DND-41 (cell line): Measurements from ENCODE around the gene PRKAR1B.

Experiments used
- ATAC-seq: fragments of 200-7000 bp; cut with Tn5 transposase; 3 replicates; pipeline ENCODE4 v1.9.1; 2021; ENCODE audit warnings: low read depth; ENCODE audit not compliant: insufficient read depth
- DNase-seq: peaks from one replicate; pipeline ENCODE4 v3.0.0-alpha.2; 2020
- H2AFZ ChIP-seq: 2 replicates; pipeline ENCODE4 v1.6.0; 2012; ENCODE audit warnings: low read depth, low read length
- H3K27ac ChIP-seq: 2 replicates; pipeline ENCODE4 v1.5.1; 2012; ENCODE audit warnings: low read length, inconsistent platforms
- H3K27me3 ChIP-seq: fragments of 200-600 bp; sonication (generic); 2 replicates; pipeline ENCODE4 v1.6.0; 2012; ENCODE audit warnings: low read length, mild to moderate bottlenecking, inconsistent platforms; ENCODE audit not compliant: insufficient read depth, poor library complexity
- H3K36me3 ChIP-seq: 2 replicates; pipeline ENCODE4 v1.5.1; 2012; ENCODE audit warnings: low read length, inconsistent platforms; ENCODE audit not compliant: insufficient read depth
- H3K4me1 ChIP-seq: 2 replicates; pipeline ENCODE4 v1.5.1; 2012; ENCODE audit warnings: mild to moderate bottlenecking, low read length; ENCODE audit not compliant: insufficient read depth
- H3K4me2 ChIP-seq: 2 replicates; pipeline ENCODE4 v1.6.0; 2012; ENCODE audit warnings: mild to moderate bottlenecking, moderate library complexity, low read length, inconsistent platforms; ENCODE audit not compliant: insufficient read depth
- H3K4me3 ChIP-seq, 2 experiments: fragments of 200-600 bp in 1 of 2; shearing (Covaris generic) in 1 of 2; 2 replicates each; pipeline ENCODE4 v1.5.1; 2012 to 2016; ENCODE audit warnings: inconsistent platforms in 2 of 2, low read length in 2 of 2, mild to moderate bottlenecking in 2 of 2, low read depth in 1 of 2, moderate library complexity in 1 of 2
- H3K79me2 ChIP-seq: 2 replicates; pipeline ENCODE4 v1.6.0; 2012; ENCODE audit warnings: low read length, inconsistent platforms; ENCODE audit not compliant: insufficient read depth
- H3K9ac ChIP-seq: 2 replicates; pipeline ENCODE4 v1.6.0; 2012; ENCODE audit warnings: low read depth, mild to moderate bottlenecking, inconsistent platforms, low read length, moderate library complexity
- H3K9me3 ChIP-seq: 2 replicates; pipeline ENCODE4 v1.5.1; 2012; ENCODE audit warnings: low read length, moderate library complexity, mild to moderate bottlenecking, inconsistent platforms; ENCODE audit not compliant: insufficient read depth, severe bottlenecking
- H4K20me1 ChIP-seq: 2 replicates; pipeline ENCODE4 v1.6.0; 2012; ENCODE audit warnings: low read length; ENCODE audit not compliant: insufficient read depth
- CTCF ChIP-seq: IDR thresholded peaks from 2 replicates; pipeline ENCODE4 v1.5.1; 2012; ENCODE audit warnings: borderline replicate concordance, low read length, moderate library complexity, mild to moderate bottlenecking; ENCODE audit not compliant: poor library complexity, severe bottlenecking; ENCODE audit errors: extremely low read depth
- EZH2 ChIP-seq: IDR thresholded peaks from 3 replicates; pipeline ENCODE4 v1.6.1; 2012; ENCODE audit warnings: borderline replicate concordance, low read depth, mild to moderate bottlenecking, moderate library complexity, low read length, inconsistent platforms; ENCODE audit not compliant: severe bottlenecking

PRKAR1B gene

GRCh38 chr7:739455-739982 is 12.4 kb upstream of the PRKAR1B start:
- no peak overlapping the region for H3K27ac ChIP-seq
- H3K9ac ChIP-seq = no peak overlapping the region
- H3K4me2 ChIP-seq = no peak overlapping the region
- no peak overlapping the region for H2AFZ ChIP-seq
- peaks cover 59% of the 10 kb centered on the region for H3K79me2 ChIP-seq
- DNase-seq (no peak), ATAC-seq (no peak)
- TF ChIP-seq EZH2 (no peak), CTCF (no peak)
- H4K20me1 ChIP-seq = peaks cover 38% of the 10 kb centered on the region; the same call in 1 of the 2 replicates
- no peaks in the 10 kb centered on the region for H3K27me3 ChIP-seq
- peaks cover 67% of the 10 kb centered on the region for H3K36me3 ChIP-seq
- peaks cover 5% of the 10 kb centered on the region for H3K9me3 ChIP-seq
- H3K4me1 ChIP-seq = no peaks in the 10 kb centered on the region
- no peak overlapping the region for H3K4me3 ChIP-seq

- H3K79me2 ChIP-seq = peaks cover 66% of the 10 kb centered on the region
- H3K27me3 ChIP-seq = no peaks in the 10 kb centered on the region
- ATAC-seq (no peak), DNase-seq (no peak)
- H3K4me3 ChIP-seq = no peak overlapping the region
- H3K27ac ChIP-seq = no peak overlapping the region
- TF ChIP-seq EZH2 (no peak), CTCF (no peak)
- H3K4me2 ChIP-seq = no peak overlapping the region
- H3K36me3 ChIP-seq = peaks cover 73% of the 10 kb centered on the region
- H2AFZ ChIP-seq = no peak overlapping the region
- no peak overlapping the region for H3K9ac ChIP-seq
- peaks cover 38% of the 10 kb centered on the region; the same call in 1 of the 2 replicates for H4K20me1 ChIP-seq
- peaks cover 11% of the 10 kb centered on the region for H3K9me3 ChIP-seq
- H3K4me1 ChIP-seq = no peaks in the 10 kb centered on the region
Observed at GRCh38 chr7:738723-739454, 11.8 kb upstream of the PRKAR1B start.

GRCh38 chr7:738241-738640 is 11.2 kb upstream of the PRKAR1B start:
- peaks cover 70% of the 10 kb centered on the region for H3K79me2 ChIP-seq

More at GRCh38 chr7:738241-738640, 11.2 kb upstream of the PRKAR1B start:
- no peak for TF ChIP-seq EZH2
- TF ChIP-seq CTCF = no peak
- Histone ChIP-seq H3K36me3 (peaks cover 76% of the 10 kb centered on the region), H3K4me1 (no peaks in the 10 kb centered on the region), H3K4me3 (no peak overlapping the region), H3K9me3 (peaks cover 11% of the 10 kb centered on the region), H3K27ac (no peak overlapping the region), H2AFZ (no peak overlapping the region), H3K4me2 (no peak overlapping the region), H4K20me1 (peaks cover 38% of the 10 kb centered on the region; the same call in 1 of the 2 replicates), H3K27me3 (no peaks in the 10 kb centered on the region), H3K9ac (no peak overlapping the region)
- no peak for DNase-seq
- no peak for ATAC-seq
